A549 treated with Hydrocortisone at 1 μM for 4 hours (cell line): ENCODE data around the gene TMEM134. TPM values are rescaled to one million over a fixed set of nuclear protein-coding genes. Genes with fewer than 3 reads are reported as not detected.

Experiments
- total RNA-seq: library from RNA; stranded (reverse); fragments of 200-300 nt; extraction: Qiagen RNA extraction; gene quantifications from 5 replicates; pipeline ENCODE4 v1.2.3, GENCODE V29; 2022

The TMEM134 gene
- 42.9 to 66.4 TPM (median 56.2 TPM) in 5 replicates for total RNA-seq

DNA sequence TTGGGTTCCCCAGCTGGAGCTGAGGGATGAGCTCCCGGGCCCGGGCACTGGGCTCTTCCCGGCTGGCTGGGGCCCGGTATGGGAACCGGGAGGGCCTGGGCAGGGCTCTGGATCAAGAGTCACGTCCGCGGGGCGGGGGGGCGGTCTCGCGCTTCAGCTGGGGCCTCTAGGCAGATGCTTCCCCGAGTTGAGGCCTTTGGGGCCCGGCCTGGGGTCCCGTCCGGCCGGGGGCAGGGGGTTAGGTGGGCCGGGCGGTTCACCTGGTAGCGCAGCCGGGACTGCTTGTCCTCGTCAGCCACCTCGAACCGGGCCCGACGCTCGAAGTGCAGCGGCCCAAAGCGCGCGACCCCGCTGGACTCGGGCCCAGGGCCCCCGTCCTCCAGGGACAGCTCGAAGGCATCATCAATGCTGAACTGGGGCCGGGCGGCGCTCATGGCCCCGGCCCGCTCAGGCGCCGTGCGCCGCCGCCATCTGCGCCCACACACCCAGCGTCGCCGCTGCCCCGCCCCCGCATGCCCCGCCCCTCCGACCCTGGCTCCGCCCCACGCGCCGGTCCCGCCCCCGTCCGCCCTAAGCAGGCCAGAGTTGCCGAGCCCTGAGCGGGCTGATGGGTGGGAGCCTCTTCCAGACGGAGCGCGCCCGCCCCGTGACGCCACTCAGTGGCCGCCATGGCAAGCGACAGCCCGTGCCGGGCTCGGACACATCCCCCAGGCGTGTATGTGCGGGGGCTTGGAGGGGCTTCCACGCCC is at the start of gene TMEM134:
TMEM134 (minus strand) TSS at position 493 of the 749 bp plus-strand sequence; CDS start at position 434, 59 bp downstream.

GRCh38 chr11:67507864-67508485 is 38.9 kb upstream of the TMEM134 start, which contains the start of gene CDK2AP2:
Gene CDK2AP2 (minus strand): TSS chr11:67508162. CDS start chr11:67508082, 80 bp downstream.

GRCh38 chr11:67504950-67505581 is 36.0 kb upstream of the TMEM134 start, which contains the start of gene PITPNM1:
Gene PITPNM1 (minus strand): TSS chr11:67505363. CDS start chr11:67504180, 1,183 bp downstream.

GRCh38 chr11:67482827-67483798 is 14.1 kb upstream of the TMEM134 start, which contains the start of gene AIP:
Gene AIP (plus strand): TSS chr11:67483026. CDS start chr11:67483159, 133 bp downstream.

GRCh38 chr11:67455054-67455453 is 14.0 kb downstream of the TMEM134 start, which contains the start of gene CABP4:
Gene CABP4 (plus strand): TSS chr11:67455354. CDS start chr11:67455424, 70 bp downstream.

DNA sequence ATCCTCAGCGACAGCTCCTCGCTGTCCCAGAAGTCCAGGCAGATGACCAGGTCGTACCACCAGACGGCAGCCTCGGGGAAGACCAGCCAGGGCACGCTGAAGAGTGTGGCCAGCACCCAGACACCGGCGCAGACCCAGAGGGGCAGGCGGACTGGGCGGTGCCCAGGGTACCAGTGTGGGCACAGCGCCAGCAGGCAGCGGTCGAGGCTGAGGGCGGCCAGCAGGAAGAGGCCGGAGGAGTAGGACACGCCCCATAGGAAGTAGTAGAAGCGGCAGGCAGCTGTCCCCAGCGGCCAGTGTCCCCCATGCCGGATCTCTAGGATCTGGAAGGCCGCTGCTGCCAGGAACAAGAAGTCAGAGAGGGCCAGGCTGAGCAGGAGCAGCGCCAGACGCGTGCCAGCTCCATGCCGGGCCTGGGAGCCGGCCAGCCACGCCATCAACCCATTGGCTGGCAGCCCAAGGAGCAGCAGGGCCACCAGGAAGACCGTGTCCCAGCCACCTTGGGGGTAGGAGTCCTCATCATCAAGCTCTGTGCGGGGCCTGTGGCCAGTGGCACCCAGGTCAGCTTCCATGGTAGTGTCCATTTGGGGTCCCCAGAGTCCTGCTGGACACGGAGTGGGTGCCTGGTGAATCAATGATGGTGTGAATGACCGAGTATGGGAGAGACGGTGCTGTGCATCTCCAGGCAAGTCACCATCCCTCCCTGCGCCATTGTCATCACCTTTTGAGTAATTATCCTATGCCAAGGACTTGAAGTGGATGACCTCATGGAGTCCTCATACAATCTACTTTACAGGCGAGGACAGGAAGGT is 16.7 kb downstream of the TMEM134 start, which contains the start of gene GPR152:
GPR152 (minus strand) TSS at position 589 of the 812 bp plus-strand sequence; CDS start at position 584, 5 bp downstream.

DNA sequence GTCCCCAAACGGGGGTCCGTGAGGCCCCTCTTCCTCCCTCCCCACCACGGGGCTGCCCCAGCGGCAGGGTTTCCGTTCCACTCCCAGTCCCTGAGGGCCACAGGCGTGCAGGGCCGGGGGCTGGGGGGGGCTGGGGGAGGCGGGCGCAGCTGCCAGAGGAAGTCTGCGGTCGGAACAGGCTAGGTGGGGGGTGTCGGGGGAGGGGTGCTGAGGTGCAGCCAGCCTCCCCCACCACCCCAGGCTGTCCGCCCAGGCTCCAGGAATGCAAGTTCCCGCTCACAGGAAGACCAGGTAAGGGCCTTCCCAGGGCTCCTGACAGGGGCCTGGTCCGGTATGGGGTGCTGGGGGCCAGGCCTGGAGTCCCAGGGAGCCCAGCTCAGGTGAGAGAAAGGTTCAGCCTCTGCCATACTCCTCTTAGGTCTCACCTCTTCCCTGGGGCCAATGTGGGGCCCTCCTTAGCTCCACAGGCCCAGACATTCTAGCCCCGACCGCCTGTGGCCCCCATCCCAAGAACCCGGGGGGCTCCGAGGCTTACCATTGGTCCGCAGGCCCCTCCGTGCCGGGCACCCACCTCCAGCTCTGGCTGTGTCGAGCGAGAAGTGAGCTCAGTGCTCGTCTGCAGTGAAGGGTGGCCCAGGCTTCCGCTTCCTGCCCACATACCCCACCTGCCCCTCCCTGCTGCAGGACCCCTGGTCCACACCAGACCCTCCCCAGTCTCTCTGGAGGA is 31.8 kb downstream of the TMEM134 start, which contains the start of gene PTPRCAP:
PTPRCAP (minus strand) TSS at position 601 of the 727 bp plus-strand sequence; CDS start at position 538, 63 bp downstream.

DNA sequence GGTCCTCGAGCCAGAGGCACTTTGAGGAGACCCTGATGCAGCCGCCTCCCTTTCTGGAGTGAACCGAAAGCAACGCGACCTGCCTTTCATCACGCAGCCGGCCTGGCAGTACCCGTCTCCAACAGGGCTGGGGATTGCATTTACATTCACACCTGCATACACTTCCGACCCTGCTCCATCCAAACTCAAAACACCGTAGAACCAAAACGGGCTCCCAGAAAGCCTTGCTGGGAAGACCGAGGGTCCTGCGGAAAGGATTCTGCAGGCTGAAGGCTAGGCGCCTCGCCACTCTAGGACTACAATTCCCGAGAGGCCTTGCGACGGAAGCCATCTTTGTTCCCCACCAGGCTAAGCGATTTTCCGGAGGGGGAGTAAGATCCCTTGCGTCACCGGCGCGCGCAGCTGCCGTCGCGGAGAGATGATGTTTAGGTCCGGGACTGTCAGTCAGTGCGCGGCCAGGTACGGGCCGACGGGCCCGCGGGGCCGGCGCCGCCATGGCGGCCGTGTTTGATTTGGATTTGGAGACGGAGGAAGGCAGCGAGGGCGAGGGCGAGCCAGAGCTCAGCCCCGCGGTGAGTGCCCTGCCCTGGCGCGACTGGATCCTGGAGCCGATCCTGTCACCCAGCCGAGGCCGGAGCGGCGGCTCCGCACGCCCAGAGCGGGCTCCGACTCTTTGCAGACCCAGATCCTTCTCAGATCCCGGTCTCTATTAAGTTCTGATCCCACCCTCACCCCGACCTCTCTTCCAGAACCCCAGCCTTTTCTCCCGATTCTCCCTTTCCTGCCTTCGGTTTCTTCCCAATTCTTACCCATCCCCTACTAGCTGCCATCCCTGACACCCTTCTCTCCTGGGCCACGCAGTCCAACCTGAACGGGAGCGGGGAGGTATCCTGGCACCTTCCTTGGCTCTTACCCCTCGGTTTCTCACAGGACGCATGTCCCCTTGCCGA is 40.7 kb downstream of the TMEM134 start, which contains the start of gene RPS6KB2:
RPS6KB2 (plus strand) TSS at position 443 of the 950 bp plus-strand sequence; CDS start at position 495, 52 bp downstream.

DNA sequence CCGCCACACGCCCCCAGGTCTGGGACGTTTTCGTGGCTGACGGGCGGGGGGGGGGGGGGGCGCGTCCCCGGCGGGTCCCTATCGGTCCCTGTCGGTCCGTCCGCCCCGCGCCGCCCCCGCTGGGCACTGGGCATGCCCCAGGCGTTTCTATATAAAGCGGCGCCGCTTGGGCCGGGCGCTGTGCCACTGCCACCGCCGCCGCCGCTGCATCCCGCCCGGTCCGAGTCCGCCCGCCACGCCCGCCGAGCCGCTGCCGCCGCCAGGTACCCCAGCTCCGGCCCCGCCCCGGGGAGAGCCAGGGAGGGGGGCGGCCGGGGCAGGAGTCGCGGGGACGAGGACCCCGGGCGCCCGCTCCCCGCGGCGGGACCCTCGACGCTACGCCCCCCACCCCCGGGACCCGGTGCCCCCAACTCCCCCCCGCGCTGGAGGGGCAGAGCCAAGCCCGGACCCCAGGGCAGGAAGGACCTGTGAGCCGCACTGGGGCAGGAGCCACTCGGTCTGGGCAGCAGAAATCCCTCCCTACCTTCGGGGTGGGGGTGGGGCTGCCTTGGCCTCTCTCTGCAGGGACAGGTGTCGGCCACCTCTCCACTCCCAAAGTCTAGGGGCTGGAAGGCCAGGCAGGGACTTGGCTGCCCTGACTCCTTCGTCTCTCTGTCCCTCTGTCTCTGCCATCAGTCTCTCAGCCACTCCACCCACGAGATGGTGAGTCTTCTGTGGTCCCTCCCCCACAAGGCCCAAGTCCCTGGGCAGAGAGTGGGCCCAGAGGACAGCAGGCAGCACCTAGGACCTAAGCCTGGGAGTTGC is 53.3 kb downstream of the TMEM134 start, which contains the start of gene CARNS1:
CARNS1 (plus strand) TSS at position 178 of the 804 bp plus-strand sequence; CDS start at position 700, 522 bp downstream.

Other genes with a start within 250 kb of the TMEM134 start
- 34.1 to 36.3 TPM (median 34.1 TPM) in 5 replicates for gene GRK2, start 202.8 kb downstream of the TMEM134 start, total RNA-seq
- 20.8 to 26.3 TPM (median 21.8 TPM) in 5 replicates for gene ANKRD13D, start 179.9 kb downstream of the TMEM134 start, total RNA-seq
- gene SSH3, start 165.7 kb downstream of the TMEM134 start, total RNA-seq: 19.1 to 27.8 TPM (median 20.9 TPM) in 5 replicates
- 182 to 235 TPM (median 222 TPM) in 5 replicates for gene POLD4, start 115.7 kb downstream of the TMEM134 start, total RNA-seq
- 33.7 to 40.0 TPM (median 37.6 TPM) in 5 replicates for gene CLCF1, start 95.7 kb downstream of the TMEM134 start, total RNA-seq
- gene RAD9A, start 77.3 kb downstream of the TMEM134 start, total RNA-seq: 20.5 to 32.2 TPM (median 25.8 TPM) in 5 replicates
- 271 to 298 TPM (median 288 TPM) in 5 replicates for gene PPP1CA, start 67.4 kb downstream of the TMEM134 start, total RNA-seq
- gene TBC1D10C, start 65.2 kb downstream of the TMEM134 start, total RNA-seq: 0.09 to 0.22 TPM (median 0.15 TPM) in 4 of 5 replicates, not detected in the other
- 0.09 to 0.20 TPM (median 0.12 TPM) in 5 replicates for gene CARNS1, start 53.6 kb downstream of the TMEM134 start, total RNA-seq
- 47.0 to 52.0 TPM (median 47.7 TPM) in 5 replicates for gene RPS6KB2, start 40.8 kb downstream of the TMEM134 start, total RNA-seq
- 0.17 to 0.37 TPM (median 0.28 TPM) in 5 replicates for gene PTPRCAP, start 31.6 kb downstream of the TMEM134 start, total RNA-seq
- 55.7 to 65.2 TPM (median 62.1 TPM) in 5 replicates for gene CORO1B, start 25.8 kb downstream of the TMEM134 start, total RNA-seq
- gene GPR152, start 16.5 kb downstream of the TMEM134 start, total RNA-seq: 0.07 TPM in 1 of 5 replicates, not detected in the others
- not detected in 5 replicates for gene CABP4, start 13.9 kb downstream of the TMEM134 start, total RNA-seq
- gene AIP, start 13.8 kb upstream of the TMEM134 start, total RNA-seq: 42.7 to 46.9 TPM (median 43.8 TPM) in 5 replicates
- gene PITPNM1, start 36.1 kb upstream of the TMEM134 start, total RNA-seq: 28.4 to 41.3 TPM (median 37.8 TPM) in 5 replicates
- 55.4 to 86.7 TPM (median 82.4 TPM) in 5 replicates for gene CDK2AP2, start 38.9 kb upstream of the TMEM134 start, total RNA-seq
- not detected in 5 replicates for gene CABP2, start 54.2 kb upstream of the TMEM134 start, total RNA-seq
- 1,366 to 1,708 TPM (median 1,625 TPM) in 5 replicates for gene GSTP1, start 114.6 kb upstream of the TMEM134 start, total RNA-seq
- 138 to 151 TPM (median 143 TPM) in 5 replicates for gene NDUFV1, start 137.7 kb upstream of the TMEM134 start, total RNA-seq
- 6.7 to 15.0 TPM (median 12.2 TPM) in 5 replicates for gene NUDT8, start 160.7 kb upstream of the TMEM134 start, total RNA-seq
- gene TBX10, start 170.5 kb upstream of the TMEM134 start, total RNA-seq: not detected in 5 replicates
- 0.78 to 1.9 TPM (median 1.2 TPM) in 5 replicates for gene ACY3, start 181.5 kb upstream of the TMEM134 start, total RNA-seq
- 0.03 TPM in 1 of 5 replicates, not detected in the others for gene ALDH3B2, start 205.4 kb upstream of the TMEM134 start, total RNA-seq